HG02798 (cell line): ENCODE measurements around the gene BAD.
"Not testable (repeated sequence)": the region's sequence is repeated elsewhere in the genome, so short reads cannot be mapped to it uniquely, and the experiment has no call there.

Source experiments
- ATAC-seq: cut with Tn5 transposase; IDR thresholded peaks from one replicate; pipeline ENCODE4 v1.9.1; 2021; ENCODE audit warnings: mild to moderate bottlenecking; ENCODE audit not compliant: unreplicated experiment, poor library complexity

BAD gene

DNA sequence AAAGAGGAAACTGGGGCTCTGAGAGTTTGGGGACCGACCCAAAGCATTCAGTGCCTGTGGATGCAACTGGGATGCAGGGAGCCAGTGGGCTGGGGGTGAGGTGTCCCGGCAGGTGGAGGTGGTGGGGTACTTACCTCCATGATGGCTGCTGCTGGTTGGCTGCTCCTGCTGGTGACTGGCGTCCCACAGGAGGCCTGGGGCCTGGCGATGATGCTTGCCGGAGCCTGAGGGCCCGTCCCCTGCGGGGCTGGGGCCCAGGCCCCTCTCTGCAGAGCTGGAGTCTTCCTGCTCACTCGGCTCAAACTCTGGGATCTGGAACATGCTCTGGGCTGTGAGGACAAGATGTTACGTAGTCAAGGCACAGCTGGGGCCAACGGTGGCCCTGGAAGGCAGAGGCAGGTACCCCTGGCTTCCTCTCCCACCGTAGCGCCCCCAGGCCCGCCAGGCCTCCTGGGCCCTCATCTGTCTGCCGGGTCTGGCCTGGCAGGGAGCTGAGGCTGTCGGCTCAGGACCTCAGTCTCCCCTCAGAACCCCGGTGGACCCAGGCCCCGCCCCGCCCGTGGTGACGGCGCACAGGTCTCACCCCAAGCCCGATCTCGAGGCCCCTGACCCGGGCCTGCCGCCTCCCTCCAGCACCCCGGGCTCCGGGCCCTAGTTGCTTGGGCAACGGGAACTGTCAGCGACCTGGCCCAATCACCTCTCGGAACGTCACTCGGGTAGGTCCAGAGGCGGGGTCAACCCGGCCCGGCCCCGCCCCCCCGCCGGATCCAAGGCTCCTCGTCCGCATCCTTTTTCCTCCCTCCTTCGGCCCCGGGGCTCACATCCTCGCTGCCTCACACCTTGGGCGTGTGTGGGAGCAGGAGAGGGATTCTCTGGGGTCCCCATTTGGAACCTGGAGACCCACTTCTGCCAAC is at the start of gene BAD:
Gene BAD (minus strand): TSS at position 618 of the 914 bp plus-strand sequence. CDS start 297 bp downstream, at position 321.
- ATAC-seq: peak; percentile 73

DNA sequence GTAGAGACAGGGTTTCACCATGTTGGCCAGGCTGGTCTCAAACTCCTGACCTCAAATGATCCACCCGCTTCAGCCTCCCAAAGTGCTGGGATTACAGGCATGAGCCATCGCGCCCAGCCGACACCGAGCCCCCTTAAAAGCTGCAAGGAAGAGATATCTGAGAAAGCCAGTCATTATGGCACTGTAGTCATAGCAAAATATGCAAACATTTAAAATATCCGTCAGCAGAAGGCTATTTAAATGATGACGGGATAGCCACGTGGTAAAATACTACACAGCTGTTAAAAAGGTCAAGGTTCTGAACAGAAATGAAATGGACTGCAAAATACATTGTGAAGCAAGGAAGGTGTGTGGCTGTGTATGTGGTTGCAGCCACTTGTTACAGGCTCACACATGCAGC is 49.1 kb upstream of the BAD start:
- no peak for ATAC-seq

DNA sequence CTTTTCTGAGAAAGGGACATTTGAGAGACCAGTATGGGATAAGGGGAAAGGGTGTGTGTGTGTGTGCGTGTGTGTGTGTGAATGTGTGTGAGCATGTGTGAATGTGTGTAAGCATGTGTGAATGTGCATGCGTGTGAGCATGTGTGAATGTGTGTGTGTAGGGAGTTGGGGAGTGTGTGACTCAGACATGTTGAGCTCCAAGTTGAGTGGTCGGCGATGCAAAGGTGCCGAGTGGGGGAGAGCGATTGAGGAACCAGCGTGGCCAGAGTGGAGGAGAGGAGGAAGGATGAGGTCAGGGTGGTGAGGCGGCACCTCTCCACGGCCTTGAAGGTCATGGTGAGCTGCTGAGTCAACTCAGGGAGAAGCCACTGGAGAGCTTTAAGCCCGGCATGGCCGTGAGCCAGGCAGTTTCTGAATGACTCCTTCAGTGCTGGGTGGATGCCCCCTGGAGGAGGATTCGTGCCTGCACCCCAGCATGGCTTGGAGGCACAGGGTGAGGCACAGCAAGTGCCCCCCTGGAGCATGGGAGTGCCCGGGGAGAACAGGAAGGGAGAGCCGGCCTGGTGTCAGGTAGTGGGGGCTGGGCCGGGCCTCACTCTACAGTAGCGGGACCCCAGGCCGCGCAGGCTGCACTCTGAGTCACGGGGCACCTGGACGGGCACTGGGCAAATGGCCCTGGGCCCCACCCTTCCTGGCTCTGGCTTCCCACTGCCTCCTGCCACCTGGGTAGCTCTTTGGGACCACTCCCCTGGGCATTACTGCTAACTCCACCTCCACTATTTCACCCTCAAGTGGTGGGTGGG is 47.3 kb upstream of the BAD start:
- peak; percentile 62 for ATAC-seq

DNA sequence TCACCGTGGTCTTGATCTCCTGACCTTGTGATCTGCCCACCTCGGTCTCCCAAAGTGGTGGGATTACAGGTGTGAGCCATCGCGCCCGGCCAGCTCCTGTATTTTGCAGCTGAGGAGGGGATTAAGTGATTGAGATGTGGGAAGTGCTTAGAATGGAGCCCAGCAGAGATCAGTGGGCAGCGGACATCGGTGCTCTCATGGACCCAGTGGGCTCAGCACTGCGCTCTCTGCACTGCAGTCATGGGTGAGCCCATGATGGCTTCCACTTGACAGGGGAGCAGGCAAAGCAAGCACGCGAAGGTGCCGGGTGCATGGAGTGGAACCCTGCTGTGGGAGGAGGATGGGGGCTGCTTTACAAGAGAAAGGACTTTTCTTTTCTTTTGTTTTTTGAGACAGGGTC is 46.4 kb upstream of the BAD start:
- no peak for ATAC-seq

DNA sequence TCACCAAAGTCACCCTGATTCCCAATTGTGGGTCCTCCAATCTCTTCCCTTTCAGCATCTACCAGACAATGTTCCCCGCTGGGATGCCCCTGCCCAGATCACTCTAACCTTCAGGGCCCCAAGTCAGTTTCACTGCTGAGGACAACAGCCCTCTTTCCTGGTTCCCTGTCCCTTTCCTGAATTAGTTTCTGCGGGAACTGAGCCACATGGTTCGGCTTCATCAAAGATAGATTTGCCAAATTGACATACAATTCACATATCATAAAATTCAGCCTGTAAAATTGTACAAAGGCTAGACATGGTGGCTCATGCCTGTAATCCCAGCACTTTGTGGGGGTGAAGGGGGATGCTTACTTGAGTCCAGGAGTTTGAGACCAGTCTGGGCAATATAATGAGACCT is 43.5 kb upstream of the BAD start:
- ATAC-seq: no peak

DNA sequence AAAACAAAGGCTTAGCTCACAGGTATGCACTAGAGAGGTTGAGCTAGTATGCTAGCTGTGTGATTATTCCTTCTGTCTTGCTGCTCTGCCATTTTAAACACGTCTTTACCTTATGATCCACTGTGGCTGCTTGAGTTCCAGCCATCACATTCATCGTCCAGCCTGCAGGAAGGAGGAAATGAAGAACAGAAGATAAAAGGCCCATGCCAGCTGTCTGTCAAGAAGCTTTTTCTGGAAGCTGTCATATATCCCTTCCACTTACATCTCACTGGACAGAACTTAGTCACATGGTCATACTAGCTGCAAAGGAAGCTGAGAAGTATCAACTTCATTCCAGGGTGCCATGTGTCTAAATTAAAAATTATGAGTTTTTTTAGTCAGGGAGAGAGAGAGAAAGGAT is 42.9 kb upstream of the BAD start:
- no peak for ATAC-seq

DNA sequence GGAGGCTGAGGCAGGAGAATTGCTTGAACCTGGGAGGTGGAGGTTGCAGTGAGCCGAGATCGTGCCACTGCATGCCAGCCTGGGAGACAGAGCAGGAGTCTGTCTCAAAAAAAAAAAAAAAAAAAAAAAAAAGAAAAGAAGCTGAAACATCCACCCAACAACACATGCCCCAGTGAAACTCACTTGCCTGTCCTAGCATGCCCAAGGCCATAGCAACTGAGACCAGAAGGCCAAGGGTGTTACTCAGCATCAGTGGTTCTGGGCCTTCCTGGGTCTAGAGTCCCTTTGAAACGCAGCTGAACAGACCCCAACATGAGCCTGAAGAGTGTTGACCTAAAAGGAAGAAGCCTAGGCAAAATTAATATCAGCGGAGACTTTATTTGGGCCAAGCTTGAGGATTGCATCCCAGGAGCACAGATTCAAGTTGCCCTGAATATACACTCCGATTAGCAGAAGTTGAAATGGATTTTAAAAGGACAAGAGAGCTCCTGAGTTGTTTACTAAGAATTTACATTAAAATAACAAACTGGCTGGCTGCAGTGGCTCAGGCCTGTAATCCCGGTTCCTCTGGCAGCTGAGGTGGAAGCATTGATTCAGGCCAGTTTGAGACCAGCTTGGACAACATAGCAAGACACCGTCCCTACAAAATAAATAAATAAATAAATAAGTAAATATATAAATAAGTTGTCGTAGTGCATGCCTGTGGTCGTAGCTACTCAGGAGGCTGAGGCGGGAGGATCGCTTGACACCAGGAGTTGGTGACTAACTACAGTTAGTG is 40.4 kb upstream of the BAD start:
- no peak for ATAC-seq

DNA sequence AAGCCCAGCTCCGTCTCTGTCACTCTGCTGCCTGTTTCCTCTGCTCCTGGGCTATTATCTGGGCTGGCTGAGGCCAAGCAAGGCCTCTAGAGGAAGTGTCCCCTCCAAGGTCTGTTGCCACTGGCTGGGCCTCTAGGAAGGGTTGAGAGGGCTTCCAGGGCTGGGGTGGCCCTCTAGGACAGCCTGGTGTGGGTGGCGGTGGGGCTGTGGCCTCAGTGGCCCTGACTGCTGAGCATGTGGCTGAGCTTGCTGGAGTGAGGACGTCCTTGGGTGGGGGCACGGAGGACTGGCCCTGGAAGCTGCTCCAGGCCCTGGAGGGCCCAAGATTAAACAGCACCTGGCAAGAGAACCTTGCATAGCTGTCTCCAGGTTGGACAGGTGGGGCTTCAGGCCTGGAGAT is 39.5 kb upstream of the BAD start:
- ATAC-seq: not testable (repeated sequence)

DNA sequence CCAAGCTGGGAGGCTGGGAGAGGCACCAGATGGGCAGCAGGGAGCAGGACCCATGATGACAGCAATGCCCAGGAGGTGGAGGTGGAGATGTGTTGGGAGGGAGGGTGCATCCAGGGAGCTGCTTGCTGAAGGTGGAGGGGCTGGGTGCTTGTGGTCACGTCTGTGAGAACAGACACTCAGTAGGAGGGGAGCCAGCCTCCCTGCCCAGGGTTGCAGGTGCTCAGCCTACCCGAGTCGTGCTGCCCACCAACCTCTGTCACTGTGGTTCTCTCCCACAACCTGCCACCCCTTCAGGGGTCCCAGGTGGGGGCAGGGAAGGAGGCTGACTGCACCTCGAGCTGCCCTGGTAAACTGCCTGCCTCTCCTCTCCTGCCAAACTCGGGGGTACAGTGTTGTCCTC is 38.9 kb upstream of the BAD start:
- no peak for ATAC-seq

DNA sequence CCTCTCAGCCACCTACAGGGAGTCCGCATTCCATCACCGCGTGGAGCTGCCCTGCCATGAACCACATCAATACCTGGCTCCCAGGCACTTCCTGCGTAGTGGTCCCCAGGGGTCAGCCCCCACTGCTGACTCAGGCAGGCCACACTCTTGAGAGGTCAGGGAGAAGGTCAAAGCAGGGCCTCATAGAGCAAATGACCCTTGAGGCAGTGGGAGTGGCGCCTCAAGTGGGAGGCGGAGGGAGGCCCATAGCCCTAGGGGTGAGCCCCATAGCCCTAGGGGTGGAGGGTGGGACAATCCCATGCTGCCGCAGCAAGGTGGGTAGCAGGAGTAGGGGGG is 38.4 kb upstream of the BAD start:
- ATAC-seq: no peak

DNA sequence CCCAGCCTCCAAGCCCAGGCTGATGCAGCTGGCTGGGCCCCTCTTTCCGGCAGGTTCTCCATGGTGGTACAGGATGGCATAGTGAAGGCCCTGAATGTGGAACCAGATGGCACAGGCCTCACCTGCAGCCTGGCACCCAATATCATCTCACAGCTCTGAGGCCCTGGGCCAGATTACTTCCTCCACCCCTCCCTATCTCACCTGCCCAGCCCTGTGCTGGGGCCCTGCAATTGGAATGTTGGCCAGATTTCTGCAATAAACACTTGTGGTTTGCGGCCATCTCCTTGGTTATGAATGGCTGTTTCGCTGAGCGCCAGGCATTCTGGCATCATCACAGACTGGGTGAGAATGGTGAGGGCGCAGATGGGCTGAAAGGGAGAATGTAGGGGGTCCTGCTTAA is 37.1 kb upstream of the BAD start:
- ATAC-seq: no peak

DNA sequence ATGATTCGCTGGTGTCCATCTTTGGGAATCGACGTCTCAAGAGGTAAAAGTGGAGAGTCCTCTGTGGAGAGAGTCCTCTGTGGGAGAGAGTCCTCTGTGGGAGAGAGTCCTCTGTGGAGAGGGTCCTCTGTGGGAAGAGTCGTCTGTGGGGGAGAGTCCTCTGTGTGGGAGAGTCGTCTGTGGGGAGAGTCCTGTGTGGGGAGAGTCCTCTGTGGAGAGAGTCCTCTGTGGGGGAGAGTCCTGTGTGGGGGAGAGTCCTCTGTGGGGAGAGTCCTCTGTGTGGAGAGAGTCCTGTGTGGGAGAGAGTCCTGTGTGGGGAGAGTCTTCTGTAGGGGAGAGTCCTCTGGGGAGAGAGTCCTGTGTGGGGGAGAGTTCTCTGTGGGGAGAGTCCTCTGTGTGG is 36.6 kb upstream of the BAD start:
- no peak for ATAC-seq

DNA sequence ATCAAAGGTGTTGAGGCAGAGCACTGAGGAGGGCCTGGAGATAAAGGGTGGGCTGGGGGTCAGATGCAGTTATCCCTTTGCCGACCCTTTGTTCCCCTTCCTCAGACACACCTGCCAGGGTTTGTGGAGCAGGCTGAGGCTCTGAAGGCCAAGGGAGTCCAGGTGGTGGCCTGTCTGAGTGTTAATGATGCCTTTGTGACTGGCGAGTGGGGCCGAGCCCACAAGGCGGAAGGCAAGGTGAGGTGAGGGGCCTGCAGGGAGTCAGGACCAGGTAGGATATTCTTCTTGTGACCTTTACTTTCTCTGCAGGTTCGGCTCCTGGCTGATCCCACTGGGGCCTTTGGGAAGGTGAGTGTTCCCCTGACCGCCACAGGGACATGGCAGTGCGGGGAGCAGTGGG is 36.1 kb upstream of the BAD start:
- no peak for ATAC-seq

DNA sequence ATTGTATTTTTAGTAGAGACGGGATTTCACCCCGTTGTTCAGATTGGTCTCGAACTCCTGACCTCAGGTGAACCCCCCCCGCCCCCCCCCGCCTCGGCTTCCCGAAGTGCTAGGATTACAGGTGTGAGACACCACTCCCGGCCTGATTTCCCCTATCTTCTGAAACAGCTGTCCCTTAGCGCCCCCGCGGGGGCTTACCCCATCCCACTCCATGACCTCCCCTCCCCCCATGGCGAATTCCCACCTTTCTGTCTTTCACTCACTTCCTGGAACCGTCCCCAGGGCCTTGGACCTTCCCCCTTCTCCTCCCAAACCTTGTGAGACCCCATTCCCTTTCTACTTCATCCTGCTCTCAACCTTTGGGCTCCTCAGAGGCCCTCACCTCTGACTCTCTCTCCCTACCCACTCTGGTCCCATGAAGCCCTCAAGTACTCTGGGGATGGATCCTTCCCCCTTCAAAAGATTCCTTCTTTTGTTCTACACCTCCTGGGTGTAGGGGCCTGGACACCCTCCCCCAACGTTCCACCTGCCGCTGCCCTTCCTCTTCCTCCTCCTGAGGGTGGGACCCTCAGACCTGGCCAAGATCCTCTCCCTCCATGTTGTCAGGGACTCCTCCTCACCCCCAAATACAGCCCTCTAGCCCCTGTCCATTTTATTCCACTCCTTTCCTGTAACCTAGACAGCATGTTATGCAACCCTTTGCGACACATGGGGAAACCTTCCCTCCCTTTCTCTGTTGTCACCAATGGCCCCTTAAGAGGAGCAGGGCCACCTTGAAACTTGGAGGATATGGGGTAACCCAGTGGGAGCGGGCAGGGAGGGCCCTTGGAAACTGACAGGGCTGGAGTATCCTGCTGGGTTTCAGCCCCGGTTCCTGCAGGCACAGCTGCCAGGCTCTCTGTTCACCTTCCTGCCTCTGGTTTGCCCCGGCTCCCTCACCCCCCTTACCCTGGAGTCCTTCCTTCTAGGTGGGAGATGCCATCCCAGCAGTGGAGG is 34.6 kb upstream of the BAD start:
- no peak for ATAC-seq

DNA sequence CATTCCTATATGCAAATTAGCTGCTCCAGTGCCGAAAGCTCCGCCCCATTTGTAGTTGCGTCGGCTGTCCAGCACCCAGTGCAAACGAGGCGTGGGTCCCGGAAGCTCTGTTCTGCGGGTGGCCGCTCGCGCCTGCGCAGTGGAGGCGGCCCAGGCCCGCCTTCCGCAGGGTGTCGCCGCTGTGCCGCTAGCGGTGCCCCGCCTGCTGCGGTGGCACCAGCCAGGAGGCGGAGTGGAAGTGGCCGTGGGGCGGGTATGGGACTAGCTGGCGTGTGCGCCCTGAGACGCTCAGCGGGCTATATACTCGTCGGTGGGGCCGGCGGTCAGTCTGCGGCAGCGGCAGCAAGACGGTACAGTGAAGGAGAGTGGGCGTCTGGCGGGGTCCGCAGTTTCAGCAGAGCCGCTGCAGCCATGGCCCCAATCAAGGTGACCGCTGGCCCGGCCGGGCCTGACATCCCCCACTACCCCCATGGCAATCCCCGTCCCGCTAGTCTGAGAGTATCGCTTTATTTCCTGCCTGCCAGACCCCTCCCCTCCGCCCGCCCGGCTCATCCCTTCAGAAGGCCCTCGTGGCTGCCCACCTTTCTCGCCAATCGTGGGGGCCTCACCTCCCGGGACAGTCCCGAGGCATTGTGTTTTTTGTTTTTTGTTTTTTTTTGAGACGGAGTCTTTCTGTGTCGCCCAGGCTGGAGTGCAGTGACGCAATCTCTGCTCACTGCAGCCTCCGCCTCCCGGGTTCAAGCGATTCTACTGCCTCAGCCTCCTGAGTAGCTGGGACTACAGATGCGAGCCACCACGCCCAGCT is 33.7 kb upstream of the BAD start, which contains the start of gene PRDX5:
Gene PRDX5 (plus strand): TSS at position 161 of the 805 bp plus-strand sequence. CDS start 95 bp downstream, at position 256.
- ATAC-seq: peak; percentile 84

DNA sequence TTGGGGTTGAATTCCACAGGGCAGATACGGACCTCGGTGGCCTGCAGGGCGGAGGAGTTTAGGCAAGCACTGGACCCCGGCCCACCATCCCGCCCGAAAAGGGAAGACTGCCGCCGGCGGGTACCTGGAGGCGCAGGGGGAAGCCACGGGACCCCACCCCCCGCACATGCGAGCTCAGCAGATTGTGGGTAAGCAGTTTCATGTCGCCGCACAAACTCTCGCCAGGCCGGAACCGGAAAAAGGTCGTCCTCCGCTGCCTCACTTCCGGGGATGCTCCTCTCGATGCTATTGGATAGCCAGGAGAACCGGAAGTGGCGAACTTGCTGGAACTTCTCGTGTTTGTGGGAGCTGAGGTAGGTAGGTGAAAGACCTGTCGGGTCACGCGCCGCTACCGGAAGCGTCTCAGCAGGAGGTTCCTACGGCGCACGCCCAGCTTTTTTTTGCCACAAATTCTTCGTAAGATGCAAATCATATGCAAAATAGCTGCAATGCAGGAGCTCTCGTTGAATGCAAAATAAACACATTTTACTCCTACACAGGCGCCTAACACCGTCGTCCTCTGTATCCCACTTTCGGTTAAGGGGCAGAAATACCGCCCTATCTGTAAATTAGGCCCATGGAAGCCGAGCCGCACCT is 33.0 kb upstream of the BAD start, which contains the start of gene TRMT112:
Gene TRMT112 (minus strand): TSS at position 235 of the 636 bp plus-strand sequence. CDS start 33 bp downstream, at position 202.
- ATAC-seq: peak; percentile 71

DNA sequence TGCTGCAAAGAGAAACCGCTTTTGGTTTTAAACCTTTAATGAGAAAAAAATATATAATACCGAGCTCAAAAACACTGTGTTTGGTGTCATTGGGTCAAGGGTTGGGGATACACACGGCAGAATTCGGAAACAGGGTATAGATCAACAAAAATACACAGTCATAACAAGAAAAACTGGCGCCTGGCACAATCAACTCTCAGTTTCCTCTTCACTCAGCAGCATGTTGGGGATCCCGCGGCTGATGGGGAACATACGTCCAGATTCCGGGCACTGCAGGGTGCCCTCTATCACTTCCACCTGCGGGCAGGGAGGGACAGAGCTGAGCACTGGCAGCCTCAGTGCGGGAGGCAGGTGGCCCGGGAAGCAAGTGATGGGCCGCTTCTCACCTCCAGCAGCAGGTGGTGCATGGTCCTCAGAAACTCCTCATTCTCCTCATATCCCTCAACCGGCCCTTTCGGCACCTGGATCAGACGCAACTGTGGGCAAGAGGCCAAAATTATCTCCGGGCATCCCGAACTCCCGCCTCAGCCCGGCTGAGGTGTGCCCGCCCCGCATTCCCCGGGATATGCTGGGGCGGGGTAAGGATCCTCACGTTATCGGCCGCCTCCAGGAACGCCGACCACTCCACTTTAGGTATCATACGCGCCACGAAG is 32.3 kb upstream of the BAD start:
- ATAC-seq: no peak
